H9 (cell line): ENCODE measurements around the gene TOMM22. TPM values are rescaled to one million over a fixed set of nuclear protein-coding genes. Genes with fewer than 3 reads are reported as not detected.

Source experiments
- DNase-seq: peaks from one replicate; pipeline ENCODE4 v3.0.0-alpha.2; 2017
- H2AFZ ChIP-seq: one replicate; pipeline ENCODE4 v1.6.1; 2013; ENCODE audit warnings: mild to moderate bottlenecking, low read length, control low read depth, moderate library complexity
- H2AK5ac ChIP-seq: 2 replicates; pipeline ENCODE4 v1.6.1; 2013; ENCODE audit warnings: low read length, control low read depth, mixed read lengths; ENCODE audit not compliant: insufficient read length
- H2BK120ac ChIP-seq: one replicate; pipeline ENCODE4 v1.6.1; 2013; ENCODE audit warnings: low read depth, mild to moderate bottlenecking, low read length, control low read depth, inconsistent platforms; ENCODE audit not compliant: poor library complexity, severe bottlenecking
- H2BK12ac ChIP-seq: 2 replicates; pipeline ENCODE4 v1.6.1; 2013; ENCODE audit warnings: low read length, control low read depth, mixed read lengths, low read depth; ENCODE audit not compliant: insufficient read length
- H2BK15ac ChIP-seq: 2 replicates; pipeline ENCODE4 v1.6.1; 2013; ENCODE audit warnings: low read depth, low read length, control low read depth
- H2BK20ac ChIP-seq: one replicate; pipeline ENCODE4 v1.6.1; 2013; ENCODE audit warnings: low read depth, mild to moderate bottlenecking, low read length, control low read depth, inconsistent platforms; ENCODE audit not compliant: poor library complexity, severe bottlenecking
- H2BK5ac ChIP-seq: 2 replicates; pipeline ENCODE4 v1.6.1; 2013; ENCODE audit warnings: low read length, control low read depth, mixed read lengths; ENCODE audit not compliant: insufficient read length
- H3K14ac ChIP-seq: 2 replicates; pipeline ENCODE4 v1.6.1; 2013; ENCODE audit warnings: low read length, control low read depth; ENCODE audit not compliant: insufficient read depth
- H3K18ac ChIP-seq: 2 replicates; pipeline ENCODE4 v1.6.1; 2013; ENCODE audit warnings: low read depth, mild to moderate bottlenecking, mixed read lengths, low read length, control low read depth; ENCODE audit not compliant: insufficient read length
- H3K23ac ChIP-seq: 2 replicates; pipeline ENCODE4 v1.6.1; 2013; ENCODE audit warnings: low read length, control low read depth, mixed read lengths, low read depth; ENCODE audit not compliant: insufficient read length
- H3K23me2 ChIP-seq: 2 replicates; pipeline ENCODE4 v1.6.1; 2013; ENCODE audit warnings: low read depth, mild to moderate bottlenecking, mixed read lengths, low read length, control low read depth; ENCODE audit not compliant: insufficient read length, poor library complexity, severe bottlenecking
- H3K27ac ChIP-seq: 2 replicates; pipeline ENCODE4 v1.5.1; 2013; ENCODE audit warnings: low read length, control low read depth, mixed read lengths, low read depth; ENCODE audit not compliant: insufficient read length
- H3K27me3 ChIP-seq: 2 replicates; pipeline ENCODE4 v1.6.1; 2013; ENCODE audit warnings: low read length, control low read depth, inconsistent platforms; ENCODE audit not compliant: insufficient read depth
- H3K4ac ChIP-seq: 2 replicates; pipeline ENCODE4 v1.6.1; 2013; ENCODE audit warnings: low read depth, mild to moderate bottlenecking, control low read depth, inconsistent platforms, low read length, moderate library complexity
- H3K4me1 ChIP-seq: 2 replicates; pipeline ENCODE4 v1.6.1; 2013; ENCODE audit warnings: low read length, control low read depth, inconsistent platforms; ENCODE audit not compliant: insufficient read depth
- H3K4me2 ChIP-seq: 2 replicates; pipeline ENCODE4 v1.6.1; 2013; ENCODE audit warnings: low read length, control low read depth, mixed read lengths; ENCODE audit not compliant: insufficient read length, insufficient read depth
- H3K56ac ChIP-seq: 2 replicates; pipeline ENCODE4 v1.6.1; 2013; ENCODE audit warnings: low read depth, mild to moderate bottlenecking, mixed read lengths, low read length, control low read depth; ENCODE audit not compliant: insufficient read length
- H3K79me1 ChIP-seq: 2 replicates; pipeline ENCODE4 v1.6.1; 2013; ENCODE audit warnings: low read depth, mild to moderate bottlenecking, moderate library complexity, low read length, control low read depth, inconsistent platforms; ENCODE audit not compliant: insufficient read depth, poor library complexity, severe bottlenecking
- H3K79me2 ChIP-seq: 2 replicates; pipeline ENCODE4 v1.6.1; 2013; ENCODE audit warnings: low read length, control low read depth, inconsistent platforms; ENCODE audit not compliant: insufficient read depth
- H3K9ac ChIP-seq: 2 replicates; pipeline ENCODE4 v1.6.1; 2013; ENCODE audit warnings: low read length, control low read depth, mixed read lengths; ENCODE audit not compliant: insufficient read length; ENCODE audit errors: extremely low read depth
- H3K9me3 ChIP-seq: one replicate; pipeline ENCODE4 v1.6.1; 2013; ENCODE audit warnings: low read depth, low read length, inconsistent platforms; ENCODE audit not compliant: control insufficient read depth
- H3T11ph ChIP-seq: one replicate; pipeline ENCODE4 v1.6.1; 2013; ENCODE audit warnings: mild to moderate bottlenecking, low read length, control low read depth, inconsistent platforms
- H4K20me1 ChIP-seq: one replicate; pipeline ENCODE4 v1.6.1; 2013; ENCODE audit not compliant: control insufficient read depth, insufficient read length, insufficient read depth
- H4K5ac ChIP-seq: 2 replicates; pipeline ENCODE4 v1.6.1; 2013; ENCODE audit warnings: low read depth, mild to moderate bottlenecking, mixed read lengths, low read length, control low read depth; ENCODE audit not compliant: insufficient read length
- H4K8ac ChIP-seq: replicated peaks from 2 replicates; pipeline ENCODE4 v1.6.1; 2013; ENCODE audit warnings: low read length, control low read depth, mixed read lengths, low read depth; ENCODE audit not compliant: insufficient read length
- H4K91ac ChIP-seq: 2 replicates; pipeline ENCODE4 v1.6.1; 2013; ENCODE audit warnings: low read depth, mild to moderate bottlenecking, moderate library complexity, mixed read lengths, low read length, control low read depth; ENCODE audit not compliant: insufficient read length
- H3K27ac Mint-ChIP-seq, 3 experiments: 2 replicates in 2 of 3; 3 replicates in 1 of 3; pipeline ENCODE4 v1.8.0; 2020 to 2021; ENCODE audit warnings: mixed read lengths in 3 of 3, mild to moderate bottlenecking in 1 of 3, moderate library complexity in 1 of 3
- H3K27me3 Mint-ChIP-seq: 2 replicates; pipeline ENCODE4 v1.8.0; 2021; ENCODE audit warnings: low read depth, mild to moderate bottlenecking, moderate library complexity, mixed read lengths
- H3K36me3 Mint-ChIP-seq, 3 experiments: 2 replicates in 2 of 3; 3 replicates in 1 of 3; pipeline ENCODE4 v1.8.0; 2020 to 2021; ENCODE audit warnings: low read depth in 3 of 3, mixed read lengths in 3 of 3; ENCODE audit not compliant: insufficient read depth in 1 of 3
- H3K4me1 Mint-ChIP-seq, 2 experiments: 2 replicates each; pipeline ENCODE4 v1.8.0; 2020; ENCODE audit warnings: mixed read lengths in 2 of 2
- H3K4me3 Mint-ChIP-seq, 2 experiments: 2 replicates in 1 of 2; 3 replicates in 1 of 2; pipeline ENCODE4 v1.8.0; 2020 to 2021; ENCODE audit warnings: mild to moderate bottlenecking in 2 of 2, mixed read lengths in 2 of 2, moderate library complexity in 1 of 2
- H3K9me3 Mint-ChIP-seq, 2 experiments: 2 replicates in 1 of 2; 3 replicates in 1 of 2; pipeline ENCODE4 v1.8.0; 2020; ENCODE audit warnings: mild to moderate bottlenecking in 2 of 2, mixed read lengths in 2 of 2, moderate library complexity in 1 of 2
- total RNA-seq: library from RNA; stranded (reverse); gene quantifications from 2 replicates; pipeline ENCODE4 v1.2.1, GENCODE V29; 2021
- TF ChIP-seq, protein P1 (sequence below): fragments of 200-600 bp; sonication (generic); conservative IDR thresholded peaks from 3 replicates; pipeline ENCODE4 v1.8.0; 2021; ENCODE audit warnings: antibody characterized with exemption, mild to moderate bottlenecking

TOMM22 gene
- total RNA-seq, 1 experiment from 2014 or later, result 128 TPM

DNA sequence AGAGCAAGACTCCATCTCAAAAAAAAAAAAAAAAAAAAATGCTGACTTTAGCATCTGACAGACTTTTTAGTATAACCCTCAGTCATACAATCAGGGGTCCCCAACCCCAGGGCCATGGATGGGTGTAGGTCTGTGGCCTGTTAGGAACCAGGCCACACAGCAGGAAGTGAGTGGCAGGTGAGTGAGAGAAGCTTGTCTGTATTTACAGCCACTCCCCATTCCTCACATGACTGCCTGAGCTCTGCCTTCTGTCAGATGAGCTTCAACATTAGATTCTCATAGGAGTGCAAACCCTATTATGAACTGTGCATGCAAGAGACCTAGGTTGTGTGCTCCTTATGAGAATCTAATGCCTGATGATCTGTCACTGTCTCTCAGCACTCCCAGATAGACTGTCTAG lies 28.9 kb upstream of the TOMM22 start:
- no peak overlapping the region for H3K14ac ChIP-seq
- TF ChIP-seq, protein P1, sequence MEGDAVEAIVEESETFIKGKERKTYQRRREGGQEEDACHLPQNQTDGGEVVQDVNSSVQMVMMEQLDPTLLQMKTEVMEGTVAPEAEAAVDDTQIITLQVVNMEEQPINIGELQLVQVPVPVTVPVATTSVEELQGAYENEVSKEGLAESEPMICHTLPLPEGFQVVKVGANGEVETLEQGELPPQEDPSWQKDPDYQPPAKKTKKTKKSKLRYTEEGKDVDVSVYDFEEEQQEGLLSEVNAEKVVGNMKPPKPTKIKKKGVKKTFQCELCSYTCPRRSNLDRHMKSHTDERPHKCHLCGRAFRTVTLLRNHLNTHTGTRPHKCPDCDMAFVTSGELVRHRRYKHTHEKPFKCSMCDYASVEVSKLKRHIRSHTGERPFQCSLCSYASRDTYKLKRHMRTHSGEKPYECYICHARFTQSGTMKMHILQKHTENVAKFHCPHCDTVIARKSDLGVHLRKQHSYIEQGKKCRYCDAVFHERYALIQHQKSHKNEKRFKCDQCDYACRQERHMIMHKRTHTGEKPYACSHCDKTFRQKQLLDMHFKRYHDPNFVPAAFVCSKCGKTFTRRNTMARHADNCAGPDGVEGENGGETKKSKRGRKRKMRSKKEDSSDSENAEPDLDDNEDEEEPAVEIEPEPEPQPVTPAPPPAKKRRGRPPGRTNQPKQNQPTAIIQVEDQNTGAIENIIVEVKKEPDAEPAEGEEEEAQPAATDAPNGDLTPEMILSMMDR, result no peak
- H4K5ac ChIP-seq, result no peak overlapping the region
- H3K4me2 ChIP-seq, result no peak overlapping the region
- H3K23ac ChIP-seq, result no peak overlapping the region
- H3K27ac ChIP-seq, result no peak overlapping the region
- no peak overlapping the region for H2BK20ac ChIP-seq
- H3K27me3 ChIP-seq, result no peaks in the 10 kb centered on the region
- no peak overlapping the region for H3K4me3 Mint-ChIP-seq
- no peak overlapping the region for H3T11ph ChIP-seq
- H3K18ac ChIP-seq, result no peak overlapping the region
- H3K79me2 ChIP-seq, result no peaks in the 10 kb centered on the region
- H2AK5ac ChIP-seq, result no peak overlapping the region
- no peaks in the 10 kb centered on the region for H3K9me3 ChIP-seq
- no peaks in the 10 kb centered on the region; the same call in 1 of the 2 replicates for H3K27me3 Mint-ChIP-seq
- H3K4me1 Mint-ChIP-seq, result peaks cover 10% of the 10 kb centered on the region in 2 experiments
- no peaks in the 10 kb centered on the region for H4K20me1 ChIP-seq
- no peak overlapping the region for H4K91ac ChIP-seq
- H2BK12ac ChIP-seq, result no peak overlapping the region
- H3K4me1 ChIP-seq, result no peaks in the 10 kb centered on the region
- H3K27ac Mint-ChIP-seq, result no peak overlapping the region
- H3K9me3 Mint-ChIP-seq, result peaks cover 0 to 5% of the 10 kb centered on the region in 2 experiments; a peak in 3 of 5 replicates
- no peak overlapping the region for H2BK5ac ChIP-seq
- no peaks in the 10 kb centered on the region for H3K79me1 ChIP-seq
- no peak overlapping the region for H3K9ac ChIP-seq
- no peak overlapping the region for H2AFZ ChIP-seq
- no peak overlapping the region for H4K8ac ChIP-seq
- H3K23me2 ChIP-seq, result peaks cover 16% of the 10 kb centered on the region
- no peak for DNase-seq
- H3K4ac ChIP-seq, result no peak overlapping the region
- no peak overlapping the region for H2BK15ac ChIP-seq
- H3K36me3 Mint-ChIP-seq, result peaks cover 7 to 30% (median 8%) of the 10 kb centered on the region in 3 experiments
- no peak overlapping the region for H3K56ac ChIP-seq
- no peak overlapping the region for H2BK120ac ChIP-seq
